HCT116 (cell line): ENCODE results near the gene CERS6. TPM values are rescaled to one million over a fixed set of nuclear protein-coding genes. Genes with fewer than 3 reads are reported as not detected.

ENCODE experiments used
- ATAC-seq: fragments of 200-7000 bp; cut with Tn5 transposase; 2 replicates; pipeline ENCODE4 v1.9.1; 2020; ENCODE audit warnings: mild to moderate bottlenecking, moderate library complexity
- BruUV-seq: library from RNA; stranded (reverse); fragments of 400-500 nt; replicated peaks from 2 replicates; lab custom pipeline; 2021; lab: Mats Ljungman, UMichigan
- CTCF ChIA-PET: fragments of 300-600 bp; sonication (Branson Sonifier 250); formaldehyde crosslinking; loops from one replicate; lab custom pipeline; 2021; ENCODE audit warnings: antibody characterized with exemption; lab: Charles Lee
- POLR2A ChIA-PET: fragments of 300-600, 350-600 bp; sonication (Branson Sonifier 250); formaldehyde crosslinking; loops from one replicate; lab custom pipeline; 2021; ENCODE audit warnings: antibody characterized with exemption; lab: Charles Lee
- RAD21 ChIA-PET, 2 experiments: fragments of 300-600 bp; sonication (Branson Sonifier 250); formaldehyde crosslinking; loops; one replicate each; lab custom pipeline; 2023; ENCODE audit warnings: low total read pairs in 2 of 2; ENCODE audit not compliant: uncharacterized antibody in 2 of 2, unreplicated experiment in 2 of 2, low non-redundant PET in 1 of 2; lab: Charles Lee
- DNase-seq: peaks from one replicate; pipeline ENCODE4 v3.0.0-alpha.2; 2010; ENCODE audit warnings: low read depth, low spot score
- H2AFZ ChIP-seq: fragments of 200-600 bp; shearing (Covaris generic), sonication (generic); 2 replicates; pipeline ENCODE4 v1.6.1; 2017; ENCODE audit warnings: low read depth, mixed run types, mixed read lengths, antibody characterized with exemption, low read length; ENCODE audit not compliant: poor library complexity, severe bottlenecking
- H3K27ac ChIP-seq: 2 replicates; pipeline ENCODE4 v1.5.1; 2012; ENCODE audit warnings: low read depth, low read length
- H3K27me3 ChIP-seq: fragments of 200-600 bp; sonication (generic); 2 replicates; pipeline ENCODE4 v1.6.1; 2016; ENCODE audit warnings: mixed run types, low read length, mixed read lengths; ENCODE audit not compliant: insufficient read depth
- H3K36me3 ChIP-seq, 2 experiments: fragments of 200-500 bp in 1 of 2; fragments of 200-600 bp in 1 of 2; sonication (Bioruptor generic) in 1 of 2; sonication (generic) in 1 of 2; 2 replicates each; pipeline versions ENCODE4 v1.5.1 to v1.6.1; 2014 to 2016; ENCODE audit warnings: low read length in 2 of 2, inconsistent platforms in 1 of 2, mixed read lengths in 1 of 2, mixed run types in 1 of 2; ENCODE audit not compliant: insufficient read depth in 2 of 2, control insufficient read depth in 1 of 2
- H3K4me1 ChIP-seq, 2 experiments: fragments of 200-600 bp in 1 of 2; sonication (generic) in 1 of 2; 2 replicates each; pipeline versions ENCODE4 v1.5.1 to v1.6.1; 2012 to 2017; ENCODE audit warnings: low read length in 2 of 2, inconsistent platforms in 1 of 2, mild to moderate bottlenecking in 1 of 2, mixed read lengths in 1 of 2, mixed run types in 1 of 2, moderate library complexity in 1 of 2; ENCODE audit not compliant: insufficient read depth in 2 of 2, control insufficient read depth in 1 of 2
- H3K4me2 ChIP-seq: fragments of 200-600 bp; sonication (generic); 2 replicates; pipeline ENCODE4 v1.6.1; 2017; ENCODE audit warnings: mixed run types, low read length, mixed read lengths
- H3K4me3 ChIP-seq, 2 experiments: fragments of 200-600 bp in 1 of 2; sonication (generic) in 1 of 2; replicated peaks in 1 of 2; 2 replicates each; pipeline ENCODE4 v1.5.1; 2011 to 2016; ENCODE audit warnings: low read length in 2 of 2, control low read depth in 1 of 2, low read depth in 1 of 2, mild to moderate bottlenecking in 1 of 2, mixed read lengths in 1 of 2, mixed run types in 1 of 2
- H3K79me2 ChIP-seq: fragments of 200-600 bp; sonication (generic); 2 replicates; pipeline ENCODE4 v1.6.1; 2017; ENCODE audit warnings: mild to moderate bottlenecking, mixed run types, low read length, moderate library complexity, mixed read lengths; ENCODE audit not compliant: insufficient read depth
- H3K9ac ChIP-seq: fragments of 200-600 bp; sonication (generic); 2 replicates; pipeline ENCODE4 v1.6.1; 2016; ENCODE audit warnings: low read length, mixed read lengths
- H3K9me2 ChIP-seq: fragments of 200-600 bp; sonication (generic), shearing (Covaris generic); 2 replicates; pipeline ENCODE4 v1.6.1; 2017; ENCODE audit warnings: mixed run types, mild to moderate bottlenecking, moderate library complexity; ENCODE audit not compliant: insufficient read depth
- H3K9me3 ChIP-seq, 2 experiments: fragments of 200-500 bp in 1 of 2; fragments of 200-600 bp in 1 of 2; sonication (Bioruptor generic) in 1 of 2; sonication (generic) in 1 of 2; 2 replicates each; pipeline ENCODE4 v1.6.1; 2014 to 2017; ENCODE audit warnings: low read length in 2 of 2, mixed read lengths in 2 of 2, inconsistent platforms in 1 of 2, low read depth in 1 of 2, mild to moderate bottlenecking in 1 of 2, mixed run types in 1 of 2, moderate library complexity in 1 of 2; ENCODE audit not compliant: control insufficient read depth in 1 of 2, insufficient read depth in 1 of 2
- H4K20me1 ChIP-seq: fragments of 200-600 bp; sonication (generic), shearing (Covaris generic); 2 replicates; pipeline ENCODE4 v1.6.1; 2017; ENCODE audit warnings: mixed run types, mild to moderate bottlenecking, moderate library complexity; ENCODE audit not compliant: insufficient read depth
- CBX3 ChIP-seq: IDR thresholded peaks from 2 replicates; pipeline ENCODE4 v1.6.1; 2012; ENCODE audit warnings: low read depth
- CEBPB ChIP-seq: IDR thresholded peaks from 2 replicates; pipeline ENCODE4 v1.6.1; 2012; ENCODE audit warnings: low read depth
- EGR1 ChIP-seq: IDR thresholded peaks from 2 replicates; pipeline ENCODE4 v1.6.1; 2012; ENCODE audit warnings: low read depth
- ELF1 ChIP-seq: IDR thresholded peaks from 2 replicates; pipeline ENCODE4 v1.6.1; 2012; ENCODE audit warnings: low read depth, borderline replicate concordance
- JUND ChIP-seq: IDR thresholded peaks from 2 replicates; pipeline ENCODE4 v1.6.1; 2012
- POLR2A ChIP-seq: IDR thresholded peaks from 2 replicates; pipeline ENCODE4 v1.7.0; 2011; ENCODE audit warnings: borderline replicate concordance; ENCODE audit not compliant: insufficient read depth, insufficient read length; ENCODE audit errors: extremely low read depth
- POLR2AphosphoS5 ChIP-seq: IDR thresholded peaks from 2 replicates; pipeline ENCODE4 v1.6.1; 2011; ENCODE audit warnings: mild to moderate bottlenecking, low read depth, low read length, moderate library complexity
- RAD21 ChIP-seq: IDR thresholded peaks from 2 replicates; pipeline ENCODE4 v1.6.1; 2012; ENCODE audit warnings: low read depth, mild to moderate bottlenecking
- SP1 ChIP-seq: IDR thresholded peaks from 2 replicates; pipeline ENCODE4 v1.6.1; 2012; ENCODE audit warnings: low read depth
- SRF ChIP-seq: IDR thresholded peaks from 2 replicates; pipeline ENCODE4 v1.6.1; 2012; ENCODE audit warnings: low read depth
- YY1 ChIP-seq: IDR thresholded peaks from 2 replicates; pipeline ENCODE4 v1.6.1; 2011; ENCODE audit warnings: low read length, low read depth, moderate library complexity, mild to moderate bottlenecking; ENCODE audit not compliant: insufficient replicate concordance; ENCODE audit errors: extremely low read depth
- ZFX ChIP-seq: fragments of 450-650 bp; IDR thresholded peaks from 2 replicates; pipeline ENCODE4 v1.6.1; 2017
- intact Hi-C: fragments of 100-400 bp; cut with micrococcal nuclease; formaldehyde crosslinking; loops from 2 replicates; pipeline ENCODE4 v1.10.0; 2022
- total RNA-seq: library from RNA; stranded (reverse); gene quantifications from one replicate; pipeline ENCODE4 v1.2.1, GENCODE V29; 2021; ENCODE audit not compliant: unreplicated experiment
- TF ChIP-seq, protein P1 (sequence below): IDR thresholded peaks from 2 replicates; pipeline ENCODE4 v1.6.1; 2012; ENCODE audit warnings: low read depth
- TF ChIP-seq, protein P2 (sequence below), 3 experiments: fragments of 200-600 bp in 1 of 3; sonication (generic) in 1 of 3; IDR thresholded peaks in 2 of 3; conservative IDR thresholded peaks in 1 of 3; 2 replicates each; pipeline ENCODE4 v1.5.1; 2012 to 2017; ENCODE audit warnings: low read depth in 2 of 3, low read length in 2 of 3, antibody characterized with exemption in 1 of 3, borderline replicate concordance in 1 of 3, control low read depth in 1 of 3, mild to moderate bottlenecking in 1 of 3, mixed read lengths in 1 of 3, mixed run types in 1 of 3, moderate library complexity in 1 of 3; ENCODE audit not compliant: insufficient read depth in 1 of 3

The CERS6 gene
- total RNA-seq, 1 experiment from 2014 or later = 37.0 TPM

GRCh38 chr2:168441214-168441872 lies 14.7 kb upstream of the CERS6 start:
- H3K4me1 ChIP-seq = no peaks in the 10 kb centered on the region
- no TSS peak for BruUV-seq
- no peaks in the 10 kb centered on the region for H4K20me1 ChIP-seq
- no peaks in the 10 kb centered on the region for H3K27me3 ChIP-seq
- DNase-seq (no peak), ATAC-seq (no peak)
- no peaks in the 10 kb centered on the region for H3K36me3 ChIP-seq
- no peak overlapping the region for H3K4me3 ChIP-seq
- no peak overlapping the region for H3K9ac ChIP-seq
- H3K27ac ChIP-seq = no peak overlapping the region
- ChIA-PET CTCF (no interaction called here), RAD21 (no interaction called here), POLR2A (no interaction called here)
- no peak overlapping the region for H2AFZ ChIP-seq
- intact Hi-C loops = no loop called here
- no peaks in the 10 kb centered on the region for H3K9me2 ChIP-seq
- no peaks in the 10 kb centered on the region for H3K9me3 ChIP-seq
- TF ChIP-seq SRF = no peak
- TF ChIP-seq CEBPB = no peak
- TF ChIP-seq CBX3 = no peak
- no peak for TF ChIP-seq EGR1
- TF ChIP-seq SP1 = no peak
- H3K79me2 ChIP-seq = no peaks in the 10 kb centered on the region
- no peak overlapping the region for H3K4me2 ChIP-seq

DNA sequence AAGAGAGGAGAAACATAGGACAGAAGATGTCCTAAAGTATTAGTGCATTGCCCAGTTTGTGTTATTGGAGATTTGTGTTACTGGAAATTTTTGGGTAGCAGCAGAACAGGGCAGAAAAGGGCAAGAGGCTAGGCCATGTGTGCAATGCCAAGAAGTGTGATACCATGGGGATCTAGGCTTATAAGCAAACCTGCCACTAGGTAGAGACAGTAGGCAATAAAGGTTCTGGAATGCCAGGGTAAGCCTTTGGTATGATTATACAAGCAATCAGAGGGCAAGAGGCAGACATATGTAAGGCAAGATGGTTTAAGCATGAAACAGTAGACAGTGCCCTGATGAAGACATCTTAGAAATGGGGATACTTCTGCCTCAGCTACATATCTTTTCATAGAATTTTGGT lies 12.3 kb upstream of the CERS6 start:
- Histone ChIP-seq H3K36me3 (no peaks in the 10 kb centered on the region), H4K20me1 (no peaks in the 10 kb centered on the region), H2AFZ (no peak overlapping the region), H3K4me3 (no peak overlapping the region), H3K27ac (no peak overlapping the region), H3K4me1 (no peaks in the 10 kb centered on the region), H3K27me3 (no peaks in the 10 kb centered on the region), H3K9me2 (no peaks in the 10 kb centered on the region), H3K9ac (no peak overlapping the region), H3K4me2 (no peak overlapping the region), H3K79me2 (no peaks in the 10 kb centered on the region), H3K9me3 (no peaks in the 10 kb centered on the region)
- ATAC-seq (no peak), DNase-seq (no peak)
- ChIA-PET POLR2A (no interaction called here), RAD21 (no interaction called here), CTCF (no interaction called here)
- intact Hi-C loops = no loop called here
- no TSS peak for BruUV-seq
- no peak for TF ChIP-seq RAD21
- TF ChIP-seq ZFX = no peak
- TF ChIP-seq ELF1 = no peak
- no peak for TF ChIP-seq YY1
- TF ChIP-seq POLR2A = no peak
- TF ChIP-seq CEBPB = no peak
- TF ChIP-seq EGR1 = no peak
- TF ChIP-seq JUND = no peak
- TF ChIP-seq SRF = no peak
- TF ChIP-seq, protein P1, sequence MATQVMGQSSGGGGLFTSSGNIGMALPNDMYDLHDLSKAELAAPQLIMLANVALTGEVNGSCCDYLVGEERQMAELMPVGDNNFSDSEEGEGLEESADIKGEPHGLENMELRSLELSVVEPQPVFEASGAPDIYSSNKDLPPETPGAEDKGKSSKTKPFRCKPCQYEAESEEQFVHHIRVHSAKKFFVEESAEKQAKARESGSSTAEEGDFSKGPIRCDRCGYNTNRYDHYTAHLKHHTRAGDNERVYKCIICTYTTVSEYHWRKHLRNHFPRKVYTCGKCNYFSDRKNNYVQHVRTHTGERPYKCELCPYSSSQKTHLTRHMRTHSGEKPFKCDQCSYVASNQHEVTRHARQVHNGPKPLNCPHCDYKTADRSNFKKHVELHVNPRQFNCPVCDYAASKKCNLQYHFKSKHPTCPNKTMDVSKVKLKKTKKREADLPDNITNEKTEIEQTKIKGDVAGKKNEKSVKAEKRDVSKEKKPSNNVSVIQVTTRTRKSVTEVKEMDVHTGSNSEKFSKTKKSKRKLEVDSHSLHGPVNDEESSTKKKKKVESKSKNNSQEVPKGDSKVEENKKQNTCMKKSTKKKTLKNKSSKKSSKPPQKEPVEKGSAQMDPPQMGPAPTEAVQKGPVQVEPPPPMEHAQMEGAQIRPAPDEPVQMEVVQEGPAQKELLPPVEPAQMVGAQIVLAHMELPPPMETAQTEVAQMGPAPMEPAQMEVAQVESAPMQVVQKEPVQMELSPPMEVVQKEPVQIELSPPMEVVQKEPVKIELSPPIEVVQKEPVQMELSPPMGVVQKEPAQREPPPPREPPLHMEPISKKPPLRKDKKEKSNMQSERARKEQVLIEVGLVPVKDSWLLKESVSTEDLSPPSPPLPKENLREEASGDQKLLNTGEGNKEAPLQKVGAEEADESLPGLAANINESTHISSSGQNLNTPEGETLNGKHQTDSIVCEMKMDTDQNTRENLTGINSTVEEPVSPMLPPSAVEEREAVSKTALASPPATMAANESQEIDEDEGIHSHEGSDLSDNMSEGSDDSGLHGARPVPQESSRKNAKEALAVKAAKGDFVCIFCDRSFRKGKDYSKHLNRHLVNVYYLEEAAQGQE = no peak
- TF ChIP-seq POLR2AphosphoS5 = no peak
- TF ChIP-seq, protein P2, sequence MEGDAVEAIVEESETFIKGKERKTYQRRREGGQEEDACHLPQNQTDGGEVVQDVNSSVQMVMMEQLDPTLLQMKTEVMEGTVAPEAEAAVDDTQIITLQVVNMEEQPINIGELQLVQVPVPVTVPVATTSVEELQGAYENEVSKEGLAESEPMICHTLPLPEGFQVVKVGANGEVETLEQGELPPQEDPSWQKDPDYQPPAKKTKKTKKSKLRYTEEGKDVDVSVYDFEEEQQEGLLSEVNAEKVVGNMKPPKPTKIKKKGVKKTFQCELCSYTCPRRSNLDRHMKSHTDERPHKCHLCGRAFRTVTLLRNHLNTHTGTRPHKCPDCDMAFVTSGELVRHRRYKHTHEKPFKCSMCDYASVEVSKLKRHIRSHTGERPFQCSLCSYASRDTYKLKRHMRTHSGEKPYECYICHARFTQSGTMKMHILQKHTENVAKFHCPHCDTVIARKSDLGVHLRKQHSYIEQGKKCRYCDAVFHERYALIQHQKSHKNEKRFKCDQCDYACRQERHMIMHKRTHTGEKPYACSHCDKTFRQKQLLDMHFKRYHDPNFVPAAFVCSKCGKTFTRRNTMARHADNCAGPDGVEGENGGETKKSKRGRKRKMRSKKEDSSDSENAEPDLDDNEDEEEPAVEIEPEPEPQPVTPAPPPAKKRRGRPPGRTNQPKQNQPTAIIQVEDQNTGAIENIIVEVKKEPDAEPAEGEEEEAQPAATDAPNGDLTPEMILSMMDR (IDR thresholded peaks at IDR 0.05 in 2 of 3, conservative IDR thresholded peaks at IDR 0.05 in 1 of 3; ENCODE audit: borderline replicate concordance in 1 of 3, insufficient read depth in 1 of 3, low read depth in 2 of 3, low read length in 2 of 3) = no peak
